Measurements from ENCODE around the gene CEP41. TPM values are rescaled to one million over a fixed set of nuclear protein-coding genes. Genes with fewer than 3 reads are reported as not detected.

CEP41 gene
- total and polyA plus RNA-seq, 2 of the 13 experiments (the other 11 are each of a cell fraction or from before 2014, with no cell fraction given) = 8.7 to 9.0 TPM

DNA sequence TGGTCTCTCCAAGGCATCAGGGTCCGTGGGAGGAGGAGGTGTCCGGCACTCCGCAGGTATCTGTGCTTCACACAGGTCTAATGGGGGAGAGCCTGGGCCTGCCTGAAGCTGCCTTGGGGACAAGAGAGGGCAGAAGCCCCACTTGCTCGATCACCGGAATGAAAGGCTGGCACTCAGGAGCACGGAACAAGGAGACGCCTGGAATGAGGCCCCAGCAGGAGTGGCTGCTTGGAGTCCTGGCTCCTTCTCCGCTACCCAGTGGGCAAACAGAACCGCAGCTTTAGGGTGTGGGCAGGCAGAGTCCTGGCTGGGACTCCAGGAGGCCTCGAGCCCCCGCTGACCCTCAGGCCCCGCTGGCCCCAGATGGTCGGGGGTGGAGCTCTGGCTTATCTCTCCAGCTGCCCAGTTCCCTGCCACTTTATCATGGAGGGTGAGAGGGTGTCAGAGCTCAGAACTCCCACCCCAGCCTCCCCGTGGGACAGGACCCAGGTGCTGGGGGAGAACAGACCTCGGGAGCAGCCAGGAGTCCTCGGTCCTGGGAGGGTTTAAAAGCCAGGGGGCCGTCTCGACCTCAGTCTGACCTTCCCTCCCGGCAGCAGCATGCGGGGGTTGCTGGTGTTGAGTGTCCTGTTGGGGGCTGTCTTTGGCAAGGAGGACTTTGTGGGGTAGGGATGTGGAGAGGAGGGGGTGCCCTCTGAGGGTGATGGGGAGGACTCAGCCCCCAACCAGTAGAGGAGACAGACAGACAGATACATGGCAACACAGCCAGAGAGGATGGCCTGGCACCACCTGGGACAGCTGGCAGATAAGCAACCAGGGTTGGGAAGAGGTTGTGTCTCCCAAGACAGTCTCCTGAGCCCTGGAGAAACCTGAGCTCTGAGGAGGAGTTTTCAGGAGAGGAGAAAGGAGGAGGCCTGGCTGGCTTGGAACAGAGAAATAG lies 60.6 kb downstream of the CEP41 start, which contains the start of gene CPA1:
Gene CPA1 (plus strand): TSS at position 574 of the 940 bp plus-strand sequence. CDS start 27 bp downstream, at position 601.
- no TSS peak for BruUV-seq (replicated peaks)
- FAIRE-seq (no peak), ATAC-seq (peak; percentile 49), DNase-seq (ENCODE audit: low spot score) (no peak)
- Histone ChIP-seq H3K4me1 (ENCODE audit: insufficient read depth, low read length) (peaks cover 20% of the 10 kb centered on the region), H4K20me1 (ENCODE audit: insufficient read depth, low read length) (no peaks in the 10 kb centered on the region), H3K27ac (ENCODE audit: extremely low read length, insufficient read depth, low read length) (no peak within 1 kb of the TSS), H3K27me3 (ENCODE audit: control insufficient read depth in 1 of 2, insufficient read depth in 2 of 2, low read length in 2 of 2) (peaks cover 4 to 20% of the 10 kb centered on the region in 2 experiments; a peak in 3 of 5 replicates), H3K4me3 (replicated peaks in 1 of 3; ENCODE audit: insufficient read depth in 1 of 3, low read depth in 2 of 3, low read length in 3 of 3) (peak within 1 kb of the TSS; percentile 19 to 68 (median 24); a peak in 5 of 6 replicates), H3K79me2 (ENCODE audit: insufficient read depth, low read length) (no peaks in the 10 kb centered on the region), H3K9me3 (ENCODE audit: low read length) (peaks cover 10% of the 10 kb centered on the region), H3K9ac (ENCODE audit: insufficient read depth, low read depth, low read length) (peak within 1 kb of the TSS; percentile 28; the same call in 1 of the 2 replicates), H3K36me3 (replicated peaks in 1 of 2; ENCODE audit: control insufficient read depth in 1 of 2, insufficient read depth in 2 of 2, low read length in 2 of 2) (no peaks in the 10 kb centered on the region), H3K4me2 (ENCODE audit: low read depth, low read length) (peak within 1 kb of the TSS; percentile 71), H2AFZ (ENCODE audit: low read length) (peak within 1 kb of the TSS; percentile 9)
- in situ Hi-C loops (cut with HindIII; ENCODE audit: extremely low pct_ligation_motif_present, low pct_unique_long_range_greater_than_20kb) = no loop called here
- ChIA-PET CTCF (ENCODE audit: low intra/inter-chr PET ratio, low total read pairs) (no interaction called here), POLR2A (no interaction called here)
- WGBS (ENCODE audit: low lambda C conversion rate) = 0% methylated on average over 5 of the region's 20 CpGs
- intact Hi-C loops (cut with micrococcal nuclease; ENCODE audit: unreplicated experiment) = no loop called here
- TF ChIP-seq, protein P1, sequence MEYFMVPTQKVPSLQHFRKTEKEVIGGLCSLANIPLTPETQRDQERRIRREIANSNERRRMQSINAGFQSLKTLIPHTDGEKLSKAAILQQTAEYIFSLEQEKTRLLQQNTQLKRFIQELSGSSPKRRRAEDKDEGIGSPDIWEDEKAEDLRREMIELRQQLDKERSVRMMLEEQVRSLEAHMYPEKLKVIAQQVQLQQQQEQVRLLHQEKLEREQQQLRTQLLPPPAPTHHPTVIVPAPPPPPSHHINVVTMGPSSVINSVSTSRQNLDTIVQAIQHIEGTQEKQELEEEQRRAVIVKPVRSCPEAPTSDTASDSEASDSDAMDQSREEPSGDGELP (IDR thresholded peaks at IDR 0.05; ENCODE audit: borderline replicate concordance, low read depth) = no peak
- TF ChIP-seq JARID2 (CRISPR knock-in tag; IDR thresholded peaks at IDR 0.05; ENCODE audit: insufficient replicate concordance) (no peak), FOXM1 (CRISPR knock-in tag; IDR thresholded peaks at IDR 0.05) (no peak), ZSCAN21 (CRISPR knock-in tag; IDR thresholded peaks at IDR 0.05; ENCODE audit: borderline replicate concordance) (no peak), HNRNPL (IDR thresholded peaks at IDR 0.05; ENCODE audit: low read depth, low read length) (peak; percentile 65), FOXJ3 (CRISPR knock-in tag; IDR thresholded peaks at IDR 0.05; ENCODE audit: borderline replicate concordance) (no peak)
- TF ChIP-seq, protein P2, sequence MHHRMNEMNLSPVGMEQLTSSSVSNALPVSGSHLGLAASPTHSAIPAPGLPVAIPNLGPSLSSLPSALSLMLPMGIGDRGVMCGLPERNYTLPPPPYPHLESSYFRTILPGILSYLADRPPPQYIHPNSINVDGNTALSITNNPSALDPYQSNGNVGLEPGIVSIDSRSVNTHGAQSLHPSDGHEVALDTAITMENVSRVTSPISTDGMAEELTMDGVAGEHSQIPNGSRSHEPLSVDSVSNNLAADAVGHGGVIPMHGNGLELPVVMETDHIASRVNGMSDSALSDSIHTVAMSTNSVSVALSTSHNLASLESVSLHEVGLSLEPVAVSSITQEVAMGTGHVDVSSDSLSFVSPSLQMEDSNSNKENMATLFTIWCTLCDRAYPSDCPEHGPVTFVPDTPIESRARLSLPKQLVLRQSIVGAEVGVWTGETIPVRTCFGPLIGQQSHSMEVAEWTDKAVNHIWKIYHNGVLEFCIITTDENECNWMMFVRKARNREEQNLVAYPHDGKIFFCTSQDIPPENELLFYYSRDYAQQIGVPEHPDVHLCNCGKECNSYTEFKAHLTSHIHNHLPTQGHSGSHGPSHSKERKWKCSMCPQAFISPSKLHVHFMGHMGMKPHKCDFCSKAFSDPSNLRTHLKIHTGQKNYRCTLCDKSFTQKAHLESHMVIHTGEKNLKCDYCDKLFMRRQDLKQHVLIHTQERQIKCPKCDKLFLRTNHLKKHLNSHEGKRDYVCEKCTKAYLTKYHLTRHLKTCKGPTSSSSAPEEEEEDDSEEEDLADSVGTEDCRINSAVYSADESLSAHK (CRISPR knock-in tag; IDR thresholded peaks at IDR 0.05; ENCODE audit: borderline replicate concordance) = no peak
- TF ChIP-seq, protein P3, sequence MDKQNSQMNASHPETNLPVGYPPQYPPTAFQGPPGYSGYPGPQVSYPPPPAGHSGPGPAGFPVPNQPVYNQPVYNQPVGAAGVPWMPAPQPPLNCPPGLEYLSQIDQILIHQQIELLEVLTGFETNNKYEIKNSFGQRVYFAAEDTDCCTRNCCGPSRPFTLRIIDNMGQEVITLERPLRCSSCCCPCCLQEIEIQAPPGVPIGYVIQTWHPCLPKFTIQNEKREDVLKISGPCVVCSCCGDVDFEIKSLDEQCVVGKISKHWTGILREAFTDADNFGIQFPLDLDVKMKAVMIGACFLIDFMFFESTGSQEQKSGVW (CRISPR knock-in tag; IDR thresholded peaks at IDR 0.05; ENCODE audit: borderline replicate concordance) = no peak
- TF ChIP-seq, protein P4, sequence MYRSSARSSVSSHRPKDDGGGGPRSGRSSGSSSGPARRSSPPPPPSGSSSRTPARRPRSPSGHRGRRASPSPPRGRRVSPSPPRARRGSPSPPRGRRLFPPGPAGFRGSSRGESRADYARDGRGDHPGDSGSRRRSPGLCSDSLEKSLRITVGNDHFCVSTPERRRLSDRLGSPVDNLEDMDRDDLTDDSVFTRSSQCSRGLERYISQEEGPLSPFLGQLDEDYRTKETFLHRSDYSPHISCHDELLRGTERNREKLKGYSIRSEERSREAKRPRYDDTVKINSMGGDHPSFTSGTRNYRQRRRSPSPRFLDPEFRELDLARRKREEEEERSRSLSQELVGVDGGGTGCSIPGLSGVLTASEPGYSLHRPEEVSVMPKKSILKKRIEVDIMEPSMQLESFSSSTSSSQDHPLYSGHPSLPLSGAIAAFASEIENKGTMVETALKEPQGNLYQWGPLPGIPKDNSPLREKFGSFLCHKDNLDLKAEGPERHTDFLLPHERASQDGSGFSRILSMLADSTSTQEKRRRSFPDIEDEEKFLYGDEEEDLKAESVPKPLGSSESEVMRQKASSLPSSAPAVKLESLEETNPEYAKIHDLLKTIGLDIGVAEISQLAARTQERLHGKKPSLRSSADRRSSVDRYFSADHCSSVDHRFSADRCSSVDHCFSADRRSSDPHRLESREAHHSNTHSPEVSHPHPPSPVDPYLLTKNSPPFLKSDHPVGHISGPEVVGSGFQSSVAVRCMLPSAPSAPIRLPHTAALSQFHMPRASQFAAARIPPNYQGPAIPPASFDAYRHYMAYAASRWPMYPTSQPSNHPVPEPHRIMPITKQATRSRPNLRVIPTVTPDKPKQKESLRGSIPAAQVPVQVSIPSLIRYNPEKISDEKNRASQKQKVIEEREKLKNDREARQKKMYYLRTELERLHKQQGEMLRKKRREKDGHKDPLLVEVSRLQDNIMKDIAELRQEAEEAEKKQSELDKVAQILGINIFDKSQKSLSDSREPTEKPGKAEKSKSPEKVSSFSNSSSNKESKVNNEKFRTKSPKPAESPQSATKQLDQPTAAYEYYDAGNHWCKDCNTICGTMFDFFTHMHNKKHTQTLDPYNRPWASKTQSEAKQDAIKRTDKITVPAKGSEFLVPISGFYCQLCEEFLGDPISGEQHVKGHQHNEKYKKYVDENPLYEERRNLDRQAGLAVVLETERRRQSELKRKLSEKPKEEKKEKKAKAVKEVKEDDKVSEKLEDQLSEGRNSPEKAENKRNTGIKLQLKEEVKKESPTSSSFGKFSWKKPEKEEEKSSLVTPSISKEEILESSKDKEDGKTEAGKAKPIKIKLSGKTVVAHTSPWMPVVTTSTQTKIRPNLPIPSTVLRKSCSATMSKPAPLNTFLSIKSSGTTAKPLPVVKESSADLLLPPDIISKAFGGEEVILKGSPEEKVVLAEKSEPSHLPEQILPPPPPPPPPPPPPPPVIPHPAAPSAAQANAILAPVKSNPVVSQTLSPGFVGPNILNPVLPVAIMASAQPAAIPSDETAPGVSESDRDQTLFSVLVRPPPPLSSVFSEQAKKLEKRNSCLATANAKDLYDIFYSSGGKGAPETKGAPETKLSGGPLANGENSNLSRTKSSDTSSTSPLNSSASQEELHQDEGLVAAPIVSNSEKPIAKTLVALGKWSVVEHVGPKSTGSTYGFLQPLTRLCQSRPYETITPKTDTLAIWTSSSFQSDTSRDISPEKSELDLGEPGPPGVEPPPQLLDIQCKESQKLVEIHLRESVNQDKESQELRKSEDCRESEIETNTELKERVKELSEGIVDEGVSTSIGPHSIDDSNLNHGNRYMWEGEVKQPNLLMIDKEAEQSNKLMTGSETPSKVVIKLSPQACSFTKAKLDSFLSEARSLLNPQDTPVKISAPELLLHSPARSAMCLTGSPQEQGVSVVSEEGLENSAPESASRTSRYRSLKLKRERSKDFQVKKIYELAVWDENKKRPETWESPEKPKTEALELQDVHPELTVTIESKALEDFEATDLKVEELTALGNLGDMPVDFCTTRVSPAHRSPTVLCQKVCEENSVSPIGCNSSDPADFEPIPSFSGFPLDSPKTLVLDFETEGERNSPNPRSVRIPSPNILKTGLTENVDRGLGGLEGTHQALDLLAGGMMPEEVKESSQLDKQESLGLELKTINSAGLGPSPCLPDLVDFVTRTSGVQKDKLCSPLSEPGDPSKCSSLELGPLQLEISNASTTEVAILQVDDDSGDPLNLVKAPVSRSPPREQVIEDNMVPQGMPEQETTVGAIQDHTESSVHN (CRISPR knock-in tag; IDR thresholded peaks at IDR 0.05) = no peak

All from HepG2 (cell line).